HEK293 (cell line): Measurements from ENCODE around the gene TRAF2.

Experiments used
- BCL11B ChIP-seq: fragments of 450-650 bp; formaldehyde crosslinking; IDR thresholded peaks from 2 replicates; pipeline ENCODE4 v1.5.1; 2016; ENCODE audit warnings: low read depth, missing biosample characterization, missing genetic modification characterization
- HOXA7 ChIP-seq: sonication (generic); formaldehyde crosslinking; IDR thresholded peaks from 2 replicates; pipeline ENCODE4 v1.8.1; 2022; ENCODE audit warnings: missing genetic modification reagents, borderline replicate concordance
- KLF10 ChIP-seq: fragments of 450-650 bp; IDR thresholded peaks from 2 replicates; pipeline ENCODE4 v1.5.1; 2018; ENCODE audit warnings: missing biosample characterization, mild to moderate bottlenecking, missing genetic modification characterization
- KLF8 ChIP-seq: fragments of 450-650 bp; formaldehyde crosslinking; IDR thresholded peaks from 2 replicates; pipeline ENCODE4 v1.5.1; 2016; ENCODE audit warnings: missing biosample characterization, missing genetic modification characterization
- OSR2 ChIP-seq: fragments of 450-650 bp; formaldehyde crosslinking; IDR thresholded peaks from 2 replicates; pipeline ENCODE4 v1.5.1; 2016; ENCODE audit warnings: missing biosample characterization, missing genetic modification characterization
- ZFP41 ChIP-seq: fragments of 450-650 bp; formaldehyde crosslinking; IDR thresholded peaks from 2 replicates; pipeline ENCODE4 v1.5.1; 2016; ENCODE audit warnings: missing biosample characterization, missing genetic modification characterization, borderline replicate concordance
- ZNF146 ChIP-seq: fragments of 450-650 bp; formaldehyde crosslinking; IDR thresholded peaks from 2 replicates; pipeline ENCODE4 v1.5.1; 2016; ENCODE audit warnings: missing biosample characterization, missing genetic modification characterization
- ZNF23 ChIP-seq: fragments of 450-650 bp; formaldehyde crosslinking; IDR thresholded peaks from 2 replicates; pipeline ENCODE4 v1.5.1; 2016; ENCODE audit warnings: missing biosample characterization, missing genetic modification characterization, borderline replicate concordance
- ZNF341 ChIP-seq: fragments of 450-650 bp; formaldehyde crosslinking; IDR thresholded peaks from 2 replicates; pipeline ENCODE4; 2016; ENCODE audit warnings: low read depth, missing biosample characterization, missing genetic modification characterization
- ZNF354C ChIP-seq: fragments of 450-650 bp; formaldehyde crosslinking; IDR thresholded peaks from 2 replicates; pipeline ENCODE4 v1.5.1; 2016; ENCODE audit warnings: missing biosample characterization, missing genetic modification characterization, low read depth, borderline replicate concordance
- ZNF366 ChIP-seq: fragments of 450-650 bp; formaldehyde crosslinking; conservative IDR thresholded peaks from 2 replicates; pipeline ENCODE4 v1.5.1; 2016; ENCODE audit warnings: missing biosample characterization, missing genetic modification characterization
- ZNF416 ChIP-seq: fragments of 450-650 bp; formaldehyde crosslinking; IDR thresholded peaks from 2 replicates; pipeline ENCODE4 v1.5.1; 2016; ENCODE audit warnings: missing biosample characterization, missing genetic modification characterization
- ZNF544 ChIP-seq: fragments of 450-650 bp; formaldehyde crosslinking; IDR thresholded peaks from 2 replicates; pipeline ENCODE4 v1.5.0; 2017; ENCODE audit warnings: missing biosample characterization, missing genetic modification characterization
- ZNF560 ChIP-seq: fragments of 450-650 bp; formaldehyde crosslinking; IDR thresholded peaks from 2 replicates; pipeline ENCODE4 v1.5.1; 2017; ENCODE audit warnings: missing biosample characterization, missing genetic modification characterization, borderline replicate concordance
- ZNF660 ChIP-seq: fragments of 450-650 bp; IDR thresholded peaks from 2 replicates; pipeline ENCODE4 v1.5.1; 2018; ENCODE audit warnings: missing biosample characterization, mild to moderate bottlenecking, missing genetic modification characterization
- ZNF777 ChIP-seq: fragments of 450-650 bp; formaldehyde crosslinking; IDR thresholded peaks from 2 replicates; pipeline ENCODE4 v1.5.1; 2017; ENCODE audit warnings: missing biosample characterization, missing genetic modification characterization, borderline replicate concordance
- ZNF785 ChIP-seq: fragments of 450-650 bp; formaldehyde crosslinking; IDR thresholded peaks from 2 replicates; pipeline ENCODE4 v1.5.1; 2016; ENCODE audit warnings: missing biosample characterization, missing genetic modification characterization
- ZNF843 ChIP-seq: fragments of 450-650 bp; formaldehyde crosslinking; IDR thresholded peaks from 2 replicates; pipeline ENCODE4 v1.5.1; 2016; ENCODE audit warnings: missing biosample characterization, missing genetic modification characterization
- TF ChIP-seq, protein P1 (sequence below): fragments of 450-650 bp; formaldehyde crosslinking; conservative IDR thresholded peaks from 2 replicates; pipeline ENCODE4 v1.5.1; 2016; ENCODE audit warnings: low read depth, missing biosample characterization, missing genetic modification characterization
- TF ChIP-seq, protein P2 (sequence below): fragments of 450-650 bp; formaldehyde crosslinking; IDR thresholded peaks from 2 replicates; pipeline ENCODE4 v1.5.1; 2016; ENCODE audit warnings: missing biosample characterization, missing genetic modification characterization
- TF ChIP-seq, protein P3 (sequence below): fragments of 450-650 bp; formaldehyde crosslinking; IDR thresholded peaks from 2 replicates; pipeline ENCODE4 v1.5.1; 2017; ENCODE audit warnings: missing biosample characterization, missing genetic modification characterization
- TF ChIP-seq, protein P4 (sequence below): fragments of 450-650 bp; formaldehyde crosslinking; IDR thresholded peaks from 2 replicates; pipeline ENCODE4 v1.5.1; 2017; ENCODE audit warnings: missing biosample characterization, mild to moderate bottlenecking, missing genetic modification characterization, moderate library complexity
- TF ChIP-seq, protein P5 (sequence below): fragments of 450-650 bp; formaldehyde crosslinking; conservative IDR thresholded peaks from 2 replicates; pipeline ENCODE4 v1.5.1; 2016; ENCODE audit warnings: low read depth, missing biosample characterization, missing genetic modification characterization
- TF ChIP-seq, protein P6 (sequence below): fragments of 450-650 bp; formaldehyde crosslinking; IDR thresholded peaks from 2 replicates; pipeline ENCODE4 v1.5.1; 2016; ENCODE audit warnings: missing biosample characterization, missing genetic modification characterization

The TRAF2 gene

DNA sequence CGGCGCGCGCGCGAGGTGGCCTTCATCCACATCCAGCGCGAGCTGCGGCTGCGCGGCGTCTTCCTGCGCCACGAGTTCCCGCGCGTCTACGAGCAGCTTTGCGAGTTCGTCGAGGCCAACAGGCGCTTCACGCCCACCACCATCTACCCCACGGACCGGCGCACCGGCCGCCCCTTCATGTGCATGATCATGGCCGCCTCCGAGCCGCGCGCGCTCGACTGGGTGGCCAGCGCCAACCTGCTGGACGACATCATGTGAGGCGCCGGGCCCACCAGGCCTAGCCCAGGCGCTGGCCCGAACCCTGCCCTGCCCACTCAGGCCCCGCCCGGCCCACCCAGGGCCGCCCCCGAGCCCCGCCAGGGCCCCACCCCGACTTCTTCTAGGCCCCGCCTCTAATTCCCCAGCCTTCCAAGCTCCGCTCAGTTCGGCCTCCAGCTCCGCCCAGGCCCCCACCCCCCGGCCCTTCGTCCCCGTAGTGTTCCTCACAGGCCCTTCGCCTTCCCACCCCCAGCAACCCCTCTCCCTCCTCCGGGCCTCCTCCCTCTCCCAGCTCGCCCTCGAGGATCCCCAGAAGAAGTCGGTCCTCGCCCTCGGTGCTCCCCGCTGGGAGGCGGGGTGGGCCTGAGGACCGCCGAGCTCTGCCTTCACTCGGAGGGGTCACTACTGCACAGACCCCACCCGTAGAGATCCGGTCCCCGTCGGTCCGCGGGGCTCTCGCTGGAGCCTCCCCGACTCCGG is 39.1 kb upstream of the TRAF2 start (continued):
- TF ChIP-seq, protein P1, sequence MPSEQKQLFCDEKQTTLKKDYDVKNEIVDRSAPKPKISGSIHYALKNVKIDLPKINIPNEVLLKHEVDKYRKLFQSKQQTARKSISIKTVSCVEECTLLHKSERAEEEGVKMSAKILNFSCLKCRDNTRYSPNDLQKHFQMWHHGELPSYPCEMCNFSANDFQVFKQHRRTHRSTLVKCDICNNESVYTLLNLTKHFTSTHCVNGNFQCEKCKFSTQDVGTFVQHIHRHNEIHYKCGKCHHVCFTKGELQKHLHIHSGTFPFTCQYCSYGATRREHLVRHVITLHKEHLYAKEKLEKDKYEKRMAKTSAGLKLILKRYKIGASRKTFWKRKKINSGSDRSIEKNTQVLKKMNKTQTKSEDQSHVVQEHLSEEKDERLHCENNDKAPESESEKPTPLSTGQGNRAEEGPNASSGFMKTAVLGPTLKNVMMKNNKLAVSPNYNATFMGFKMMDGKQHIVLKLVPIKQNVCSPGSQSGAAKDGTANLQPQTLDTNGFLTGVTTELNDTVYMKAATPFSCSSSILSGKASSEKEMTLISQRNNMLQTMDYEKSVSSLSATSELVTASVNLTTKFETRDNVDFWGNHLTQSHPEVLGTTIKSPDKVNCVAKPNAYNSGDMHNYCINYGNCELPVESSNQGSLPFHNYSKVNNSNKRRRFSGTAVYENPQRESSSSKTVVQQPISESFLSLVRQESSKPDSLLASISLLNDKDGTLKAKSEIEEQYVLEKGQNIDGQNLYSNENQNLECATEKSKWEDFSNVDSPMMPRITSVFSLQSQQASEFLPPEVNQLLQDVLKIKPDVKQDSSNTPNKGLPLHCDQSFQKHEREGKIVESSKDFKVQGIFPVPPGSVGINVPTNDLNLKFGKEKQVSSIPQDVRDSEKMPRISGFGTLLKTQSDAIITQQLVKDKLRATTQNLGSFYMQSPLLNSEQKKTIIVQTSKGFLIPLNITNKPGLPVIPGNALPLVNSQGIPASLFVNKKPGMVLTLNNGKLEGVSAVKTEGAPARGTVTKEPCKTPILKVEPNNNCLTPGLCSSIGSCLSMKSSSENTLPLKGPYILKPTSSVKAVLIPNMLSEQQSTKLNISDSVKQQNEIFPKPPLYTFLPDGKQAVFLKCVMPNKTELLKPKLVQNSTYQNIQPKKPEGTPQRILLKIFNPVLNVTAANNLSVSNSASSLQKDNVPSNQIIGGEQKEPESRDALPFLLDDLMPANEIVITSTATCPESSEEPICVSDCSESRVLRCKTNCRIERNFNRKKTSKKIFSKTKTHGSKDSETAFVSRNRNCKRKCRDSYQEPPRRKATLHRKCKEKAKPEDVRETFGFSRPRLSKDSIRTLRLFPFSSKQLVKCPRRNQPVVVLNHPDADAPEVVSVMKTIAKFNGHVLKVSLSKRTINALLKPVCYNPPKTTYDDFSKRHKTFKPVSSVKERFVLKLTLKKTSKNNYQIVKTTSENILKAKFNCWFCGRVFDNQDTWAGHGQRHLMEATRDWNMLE (tag by site-specific recombination): no peak
- no peak for TF ChIP-seq KLF8 (tag by site-specific recombination)
- TF ChIP-seq, protein P2, sequence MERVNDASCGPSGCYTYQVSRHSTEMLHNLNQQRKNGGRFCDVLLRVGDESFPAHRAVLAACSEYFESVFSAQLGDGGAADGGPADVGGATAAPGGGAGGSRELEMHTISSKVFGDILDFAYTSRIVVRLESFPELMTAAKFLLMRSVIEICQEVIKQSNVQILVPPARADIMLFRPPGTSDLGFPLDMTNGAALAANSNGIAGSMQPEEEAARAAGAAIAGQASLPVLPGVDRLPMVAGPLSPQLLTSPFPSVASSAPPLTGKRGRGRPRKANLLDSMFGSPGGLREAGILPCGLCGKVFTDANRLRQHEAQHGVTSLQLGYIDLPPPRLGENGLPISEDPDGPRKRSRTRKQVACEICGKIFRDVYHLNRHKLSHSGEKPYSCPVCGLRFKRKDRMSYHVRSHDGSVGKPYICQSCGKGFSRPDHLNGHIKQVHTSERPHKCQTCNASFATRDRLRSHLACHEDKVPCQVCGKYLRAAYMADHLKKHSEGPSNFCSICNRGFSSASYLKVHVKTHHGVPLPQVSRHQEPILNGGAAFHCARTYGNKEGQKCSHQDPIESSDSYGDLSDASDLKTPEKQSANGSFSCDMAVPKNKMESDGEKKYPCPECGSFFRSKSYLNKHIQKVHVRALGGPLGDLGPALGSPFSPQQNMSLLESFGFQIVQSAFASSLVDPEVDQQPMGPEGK (tag by site-specific recombination): no peak
- no peak for TF ChIP-seq ZFP41 (tag by site-specific recombination)
- TF ChIP-seq, protein P3, sequence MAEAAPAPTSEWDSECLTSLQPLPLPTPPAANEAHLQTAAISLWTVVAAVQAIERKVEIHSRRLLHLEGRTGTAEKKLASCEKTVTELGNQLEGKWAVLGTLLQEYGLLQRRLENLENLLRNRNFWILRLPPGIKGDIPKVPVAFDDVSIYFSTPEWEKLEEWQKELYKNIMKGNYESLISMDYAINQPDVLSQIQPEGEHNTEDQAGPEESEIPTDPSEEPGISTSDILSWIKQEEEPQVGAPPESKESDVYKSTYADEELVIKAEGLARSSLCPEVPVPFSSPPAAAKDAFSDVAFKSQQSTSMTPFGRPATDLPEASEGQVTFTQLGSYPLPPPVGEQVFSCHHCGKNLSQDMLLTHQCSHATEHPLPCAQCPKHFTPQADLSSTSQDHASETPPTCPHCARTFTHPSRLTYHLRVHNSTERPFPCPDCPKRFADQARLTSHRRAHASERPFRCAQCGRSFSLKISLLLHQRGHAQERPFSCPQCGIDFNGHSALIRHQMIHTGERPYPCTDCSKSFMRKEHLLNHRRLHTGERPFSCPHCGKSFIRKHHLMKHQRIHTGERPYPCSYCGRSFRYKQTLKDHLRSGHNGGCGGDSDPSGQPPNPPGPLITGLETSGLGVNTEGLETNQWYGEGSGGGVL (tag by site-specific recombination): peak; percentile 62
- no peak for TF ChIP-seq ZNF146 (tag by site-specific recombination)
- TF ChIP-seq KLF10: no peak; the same call in 1 of the 2 replicates
- TF ChIP-seq ZNF843 (tag by site-specific recombination): no peak
- TF ChIP-seq, protein P4, sequence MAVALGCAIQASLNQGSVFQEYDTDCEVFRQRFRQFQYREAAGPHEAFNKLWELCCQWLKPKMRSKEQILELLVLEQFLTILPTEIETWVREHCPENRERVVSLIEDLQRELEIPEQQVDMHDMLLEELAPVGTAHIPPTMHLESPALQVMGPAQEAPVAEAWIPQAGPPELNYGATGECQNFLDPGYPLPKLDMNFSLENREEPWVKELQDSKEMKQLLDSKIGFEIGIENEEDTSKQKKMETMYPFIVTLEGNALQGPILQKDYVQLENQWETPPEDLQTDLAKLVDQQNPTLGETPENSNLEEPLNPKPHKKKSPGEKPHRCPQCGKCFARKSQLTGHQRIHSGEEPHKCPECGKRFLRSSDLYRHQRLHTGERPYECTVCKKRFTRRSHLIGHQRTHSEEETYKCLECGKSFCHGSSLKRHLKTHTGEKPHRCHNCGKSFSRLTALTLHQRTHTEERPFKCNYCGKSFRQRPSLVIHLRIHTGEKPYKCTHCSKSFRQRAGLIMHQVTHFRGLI (tag by site-specific recombination): no peak
- no peak for TF ChIP-seq HOXA7 (CRISPR knock-in tag)
- TF ChIP-seq ZNF560 (tag by site-specific recombination): peak; percentile 100
- TF ChIP-seq BCL11B (tag by site-specific recombination): no peak
- no peak for TF ChIP-seq ZNF785 (tag by site-specific recombination)
- TF ChIP-seq ZNF544 (tag by site-specific recombination): no peak
- TF ChIP-seq, protein P5, sequence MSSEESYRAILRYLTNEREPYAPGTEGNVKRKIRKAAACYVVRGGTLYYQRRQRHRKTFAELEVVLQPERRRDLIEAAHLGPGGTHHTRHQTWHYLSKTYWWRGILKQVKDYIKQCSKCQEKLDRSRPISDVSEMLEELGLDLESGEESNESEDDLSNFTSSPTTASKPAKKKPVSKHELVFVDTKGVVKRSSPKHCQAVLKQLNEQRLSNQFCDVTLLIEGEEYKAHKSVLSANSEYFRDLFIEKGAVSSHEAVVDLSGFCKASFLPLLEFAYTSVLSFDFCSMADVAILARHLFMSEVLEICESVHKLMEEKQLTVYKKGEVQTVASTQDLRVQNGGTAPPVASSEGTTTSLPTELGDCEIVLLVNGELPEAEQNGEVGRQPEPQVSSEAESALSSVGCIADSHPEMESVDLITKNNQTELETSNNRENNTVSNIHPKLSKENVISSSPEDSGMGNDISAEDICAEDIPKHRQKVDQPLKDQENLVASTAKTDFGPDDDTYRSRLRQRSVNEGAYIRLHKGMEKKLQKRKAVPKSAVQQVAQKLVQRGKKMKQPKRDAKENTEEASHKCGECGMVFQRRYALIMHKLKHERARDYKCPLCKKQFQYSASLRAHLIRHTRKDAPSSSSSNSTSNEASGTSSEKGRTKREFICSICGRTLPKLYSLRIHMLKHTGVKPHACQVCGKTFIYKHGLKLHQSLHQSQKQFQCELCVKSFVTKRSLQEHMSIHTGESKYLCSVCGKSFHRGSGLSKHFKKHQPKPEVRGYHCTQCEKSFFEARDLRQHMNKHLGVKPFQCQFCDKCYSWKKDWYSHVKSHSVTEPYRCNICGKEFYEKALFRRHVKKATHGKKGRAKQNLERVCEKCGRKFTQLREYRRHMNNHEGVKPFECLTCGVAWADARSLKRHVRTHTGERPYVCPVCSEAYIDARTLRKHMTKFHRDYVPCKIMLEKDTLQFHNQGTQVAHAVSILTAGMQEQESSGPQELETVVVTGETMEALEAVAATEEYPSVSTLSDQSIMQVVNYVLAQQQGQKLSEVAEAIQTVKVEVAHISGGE (tag by site-specific recombination): 0 out of 2 replicates have a peak, but pooled peaks have one; percentile 12
- no peak; the same call in 1 of the 2 replicates for TF ChIP-seq ZNF341 (tag by site-specific recombination)
- TF ChIP-seq ZNF660 (tag by site-specific recombination): no peak
- no peak for TF ChIP-seq ZNF354C
- TF ChIP-seq ZNF366 (tag by site-specific recombination): peak; percentile 15; the same call in 1 of the 2 replicates
- no peak for TF ChIP-seq ZNF23 (tag by site-specific recombination)
- TF ChIP-seq OSR2 (tag by site-specific recombination): no peak
- TF ChIP-seq, protein P6, sequence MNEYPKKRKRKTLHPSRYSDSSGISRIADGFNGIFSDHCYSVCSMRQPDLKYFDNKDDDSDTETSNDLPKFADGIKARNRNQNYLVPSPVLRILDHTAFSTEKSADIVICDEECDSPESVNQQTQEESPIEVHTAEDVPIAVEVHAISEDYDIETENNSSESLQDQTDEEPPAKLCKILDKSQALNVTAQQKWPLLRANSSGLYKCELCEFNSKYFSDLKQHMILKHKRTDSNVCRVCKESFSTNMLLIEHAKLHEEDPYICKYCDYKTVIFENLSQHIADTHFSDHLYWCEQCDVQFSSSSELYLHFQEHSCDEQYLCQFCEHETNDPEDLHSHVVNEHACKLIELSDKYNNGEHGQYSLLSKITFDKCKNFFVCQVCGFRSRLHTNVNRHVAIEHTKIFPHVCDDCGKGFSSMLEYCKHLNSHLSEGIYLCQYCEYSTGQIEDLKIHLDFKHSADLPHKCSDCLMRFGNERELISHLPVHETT: no peak
- no peak for TF ChIP-seq ZNF416 (tag by site-specific recombination)
- peak; percentile 78; the same call in 1 of the 2 replicates for TF ChIP-seq ZNF777
